ENCODE measurements around the gene ZFHX2. TPM values are rescaled to one million over a fixed set of nuclear protein-coding genes. Genes with fewer than 3 reads are reported as not detected.
"Not testable (repeated sequence)": the region's sequence is repeated elsewhere in the genome, so short reads cannot be mapped to it uniquely, and the experiment has no call there.

ZFHX2 gene
- total RNA-seq, 1 experiment from 2014 or later = 0.03 TPM

GRCh38 chr14:23546450-23547035 is 5.0 kb downstream of the ZFHX2 start:
- no peak for DNase-seq (ENCODE audit: low spot score)
- in situ Hi-C loops (cut with HindIII; ENCODE audit: low sequenced_read_pairs) = no loop called here

GRCh38 chr14:23545740-23546365 is 5.7 kb downstream of the ZFHX2 start:
- DNase-seq (ENCODE audit: low spot score) = no peak
- in situ Hi-C loops (cut with HindIII; ENCODE audit: low sequenced_read_pairs) = no loop called here

GRCh38 chr14:23544511-23545447 is 6.8 kb downstream of the ZFHX2 start:
- in situ Hi-C loops (cut with HindIII; ENCODE audit: low sequenced_read_pairs) = no loop called here
- peak; percentile 72 for DNase-seq (ENCODE audit: low spot score)

- no peak for DNase-seq (ENCODE audit: low spot score)
- in situ Hi-C loops (cut with HindIII; ENCODE audit: low sequenced_read_pairs) = no loop called here
Measured at GRCh38 chr14:23543403-23543802, 8.2 kb downstream of the ZFHX2 start.

- in situ Hi-C loops (cut with HindIII; ENCODE audit: low sequenced_read_pairs) = no loop called here
- DNase-seq (ENCODE audit: low spot score) = no peak
Measured at GRCh38 chr14:23542261-23542660, 9.3 kb downstream of the ZFHX2 start.

- DNase-seq (ENCODE audit: low spot score) = no peak
- in situ Hi-C loops (cut with HindIII; ENCODE audit: low sequenced_read_pairs) = no loop called here
Measured at GRCh38 chr14:23540141-23540469, 11.5 kb downstream of the ZFHX2 start.

GRCh38 chr14:23539248-23540140 is 12.1 kb downstream of the ZFHX2 start:
- in situ Hi-C loops (cut with HindIII; ENCODE audit: low sequenced_read_pairs) = no loop called here
- DNase-seq (ENCODE audit: low spot score) = peak; percentile 80

- in situ Hi-C loops (cut with HindIII; ENCODE audit: low sequenced_read_pairs) = no loop called here
- peak; percentile 79 for DNase-seq (ENCODE audit: low spot score)
Measured at GRCh38 chr14:23538785-23539184, 12.8 kb downstream of the ZFHX2 start.

- in situ Hi-C loops (cut with HindIII; ENCODE audit: low sequenced_read_pairs) = no loop called here
- no peak for DNase-seq (ENCODE audit: low spot score)
Measured at GRCh38 chr14:23538050-23538718, 13.4 kb downstream of the ZFHX2 start.

GRCh38 chr14:23537351-23538049 is 14.1 kb downstream of the ZFHX2 start:
- peak; percentile 81 for DNase-seq (ENCODE audit: low spot score)

GRCh38 chr14:23536906-23537305 is 14.7 kb downstream of the ZFHX2 start:
- in situ Hi-C loops (cut with HindIII; ENCODE audit: low sequenced_read_pairs) = not testable (repeated sequence)

More at GRCh38 chr14:23537351-23538049, 14.1 kb downstream of the ZFHX2 start:
- in situ Hi-C loops (cut with HindIII; ENCODE audit: low sequenced_read_pairs) = no loop called here

GRCh38 chr14:23536494-23536893 is 15.1 kb downstream of the ZFHX2 start:
- in situ Hi-C loops (cut with HindIII; ENCODE audit: low sequenced_read_pairs) = no loop called here
- no peak for DNase-seq (ENCODE audit: low spot score)

More at GRCh38 chr14:23536906-23537305, 14.7 kb downstream of the ZFHX2 start:
- not testable (repeated sequence) for DNase-seq (ENCODE audit: low spot score)

- in situ Hi-C loops (cut with HindIII; ENCODE audit: low sequenced_read_pairs) = no loop called here
- peak; percentile 68 for DNase-seq (ENCODE audit: low spot score)
Measured at GRCh38 chr14:23535943-23536342, 15.6 kb downstream of the ZFHX2 start.

GRCh38 chr14:23533652-23534435 is 17.7 kb downstream of the ZFHX2 start:
- in situ Hi-C loops (cut with HindIII; ENCODE audit: low sequenced_read_pairs) = no loop called here
- DNase-seq (ENCODE audit: low spot score) = no peak

GRCh38 chr14:23532658-23533057 is 18.9 kb downstream of the ZFHX2 start:
- DNase-seq (ENCODE audit: low spot score) = no peak
- in situ Hi-C loops (cut with HindIII; ENCODE audit: low sequenced_read_pairs) = no loop called here

- in situ Hi-C loops (cut with HindIII; ENCODE audit: low sequenced_read_pairs) = no loop called here
- DNase-seq (ENCODE audit: low spot score) = no peak
Measured at GRCh38 chr14:23531391-23531790, 20.2 kb downstream of the ZFHX2 start.

- DNase-seq (ENCODE audit: low spot score) = no peak
- in situ Hi-C loops (cut with HindIII; ENCODE audit: low sequenced_read_pairs) = no loop called here
Measured at GRCh38 chr14:23530375-23531055, 21.1 kb downstream of the ZFHX2 start.
